Left ventricle myocardium inferior (tissue), 1 donor: ENCODE data around the gene PARP15. TPM values are rescaled to one million over a fixed set of nuclear protein-coding genes. Genes with fewer than 3 reads are reported as not detected.

Experiments used
- DNase-seq: peaks from one replicate; pipeline ENCODE4 v3.0.0-alpha.2; 2020
- H3K27ac ChIP-seq: fragments of 200-600 bp; replicated peaks from 2 replicates; pipeline ENCODE4 v1.8.0; 2021
- H3K27me3 ChIP-seq: fragments of 200-600 bp; 2 replicates; pipeline ENCODE4 v1.8.0; 2021; ENCODE audit warnings: low read depth
- H3K36me3 ChIP-seq: fragments of 200-600 bp; 2 replicates; pipeline ENCODE4 v1.8.0; 2021
- H3K4me1 ChIP-seq: fragments of 200-600 bp; 2 replicates; pipeline ENCODE4 v1.8.0; 2021
- H3K4me3 ChIP-seq: fragments of 200-600 bp; 2 replicates; pipeline ENCODE4 v1.8.0; 2021; ENCODE audit warnings: mild to moderate bottlenecking, moderate library complexity
- H3K9me3 ChIP-seq: fragments of 200-600 bp; replicated peaks from 2 replicates; pipeline ENCODE4 v1.8.0; 2021
- CTCF ChIP-seq: fragments of 200-600 bp; IDR thresholded peaks from 2 replicates; pipeline ENCODE4 v1.8.0; 2021; ENCODE audit warnings: antibody characterized with exemption, mild to moderate bottlenecking, borderline replicate concordance
- intact Hi-C: fragments of 100-400 bp; cut with micrococcal nuclease; formaldehyde crosslinking; loops from one replicate; pipeline ENCODE4 v1.11.0; 2022
- total RNA-seq: library from RNA; stranded (reverse); fragmentation: NEBNext Ultra II Directional; extraction: Animal tissue kit (Norgen Biotek cat#: 25700); gene quantifications from one replicate; pipeline ENCODE4 v1.2.1, GENCODE V29; 2021
- donor health status: DM: no; HTN: yes; CAD: no; lungs with severe emphysema.

PARP15 gene
- total RNA-seq, 1 donor from 2014 or later, result 0.80 TPM

- no peak for DNase-seq
- Histone ChIP-seq H3K4me3 (no peak overlapping the region), H3K27ac (no peak overlapping the region), H3K27me3 (no peaks in the 10 kb centered on the region), H3K9me3 (no peaks in the 10 kb centered on the region), H3K4me1 (no peaks in the 10 kb centered on the region), H3K36me3 (peaks cover 94% of the 10 kb centered on the region)
- intact Hi-C loops, result no loop called here
- no peak for TF ChIP-seq CTCF
These were observed 24.3 kb upstream of the PARP15 start for GRCh38 chr3:122553171-122553570.

- no peaks in the 10 kb centered on the region for H3K27me3 ChIP-seq
- no peaks in the 10 kb centered on the region for H3K9me3 ChIP-seq
- peaks cover 4% of the 10 kb centered on the region for H3K4me1 ChIP-seq
- no peak for TF ChIP-seq CTCF
- H3K27ac ChIP-seq, result no peak overlapping the region
- no peak overlapping the region for H3K4me3 ChIP-seq
- H3K36me3 ChIP-seq, result peaks cover 88% of the 10 kb centered on the region
- intact Hi-C loops, result no loop called here
- no peak for DNase-seq
These were observed 22.0 kb upstream of the PARP15 start for GRCh38 chr3:122555275-122556071.

- intact Hi-C loops, result no loop called here
- Histone ChIP-seq H3K9me3 (no peaks in the 10 kb centered on the region), H3K4me3 (no peak overlapping the region), H3K27ac (no peak overlapping the region), H3K27me3 (no peaks in the 10 kb centered on the region), H3K36me3 (peaks cover 72% of the 10 kb centered on the region), H3K4me1 (peaks cover 18% of the 10 kb centered on the region)
- DNase-seq, result no peak
- TF ChIP-seq CTCF, result no peak
These were observed 20.1 kb upstream of the PARP15 start for GRCh38 chr3:122557356-122557755.

- H3K4me3 ChIP-seq, result no peak overlapping the region
- no peaks in the 10 kb centered on the region for H3K9me3 ChIP-seq
- peaks cover 31% of the 10 kb centered on the region for H3K4me1 ChIP-seq
- H3K36me3 ChIP-seq, result peaks cover 60% of the 10 kb centered on the region
- H3K27ac ChIP-seq, result no peak overlapping the region
- no peaks in the 10 kb centered on the region for H3K27me3 ChIP-seq
- no peak for DNase-seq
- no peak for TF ChIP-seq CTCF
- intact Hi-C loops, result no loop called here
These were observed 18.8 kb upstream of the PARP15 start for GRCh38 chr3:122558605-122559004.

- no peak for TF ChIP-seq CTCF
- DNase-seq, result no peak
- peaks cover 47% of the 10 kb centered on the region for H3K36me3 ChIP-seq
- no peak overlapping the region for H3K27ac ChIP-seq
- no peak overlapping the region for H3K4me3 ChIP-seq
- H3K4me1 ChIP-seq, result peaks cover 44% of the 10 kb centered on the region
- H3K27me3 ChIP-seq, result no peaks in the 10 kb centered on the region
- H3K9me3 ChIP-seq, result no peaks in the 10 kb centered on the region
- intact Hi-C loops, result loop anchor here (5.0 kb wide), 1 partner anchor 117 kb away; no protein-coding TSS in a partner anchor
These were observed 17.5 kb upstream of the PARP15 start for GRCh38 chr3:122559906-122560305.
